NCI-H2029 treated with DMSO at 0.1 percent for 48 hours (cell line): ENCODE results near the gene IRS2.

Experiments
- DNase-seq: peaks from one replicate; lab custom pipeline; 2025; lab: John Stamatoyannopoulos, UW

IRS2 gene

GRCh38 chr13:109703250-109703649, 83.1 kb downstream of the IRS2 start:
- no peak for DNase-seq
